ENCODE results near the gene BIN1. TPM values are rescaled to one million over a fixed set of nuclear protein-coding genes. Genes with fewer than 3 reads are reported as not detected.

Gene BIN1
- total RNA-seq, 1 experiment from 2014 or later, result 87.5 TPM

- Histone ChIP-seq H3F3A (ENCODE audit: insufficient read depth, low read depth) (peaks cover 33% of the 10 kb centered on the region), H3K27ac (no peak overlapping the region), H3K4me2 (peak overlapping the region; percentile 98), H3K79me2 (ENCODE audit: low read depth) (peaks cover 71% of the 10 kb centered on the region), H4K20me1 (ENCODE audit: insufficient read depth) (0 out of 2 replicates have a peak, but pooled peaks cover 6% of the 10 kb centered on the region), H3K4me3 (no peak overlapping the region), H2AFZ (no peak overlapping the region), H3K4me1 (replicated peaks; ENCODE audit: insufficient read depth) (peaks cover 71% of the 10 kb centered on the region), H3K9me2 (ENCODE audit: insufficient read depth) (no peaks in the 10 kb centered on the region), H3K9me3 (ENCODE audit: insufficient read depth, low read depth) (no peaks in the 10 kb centered on the region), H3K27me3 (ENCODE audit: insufficient read depth, low read depth) (no peaks in the 10 kb centered on the region), H3K36me3 (ENCODE audit: low read depth) (no peaks in the 10 kb centered on the region)
- POLR2A ChIA-PET (ENCODE audit: unreplicated experiment), result no interaction called here
- no peak for TF ChIP-seq EZH2 (IDR thresholded peaks at IDR 0.05; ENCODE audit: low read depth)
- no peak for TF ChIP-seq CTCF (conservative IDR thresholded peaks at IDR 0.05)
- no TSS peak for BruUV-seq (replicated peaks)
- no peak for DNase-seq
- intact Hi-C loops (cut with micrococcal nuclease; ENCODE audit: unreplicated experiment), result no loop called here
- CTCF ChIA-PET, result interaction anchor here (1.0 kb wide), 1 partner anchor 15 kb away, joined by 4 read pairs; no protein-coding TSS in a partner anchor
Measured at GRCh38 chr2:127104166-127104660, 2.7 kb downstream of the BIN1 start.

GRCh38 chr2:127103243-127104165 lies 3.5 kb downstream of the BIN1 start:
- no TSS peak for BruUV-seq (replicated peaks)
- ChIA-PET CTCF (no interaction called here), POLR2A (ENCODE audit: unreplicated experiment) (no interaction called here)
- no peaks in the 10 kb centered on the region for H3K9me2 ChIP-seq (ENCODE audit: insufficient read depth)
- no peaks in the 10 kb centered on the region for H3K36me3 ChIP-seq (ENCODE audit: low read depth)
- H3K4me1 ChIP-seq (replicated peaks; ENCODE audit: insufficient read depth), result peaks cover 68% of the 10 kb centered on the region
- no peak for DNase-seq
- H3K4me3 ChIP-seq, result no peak overlapping the region
- no peak overlapping the region for H2AFZ ChIP-seq
- peaks cover 33% of the 10 kb centered on the region for H3F3A ChIP-seq (ENCODE audit: insufficient read depth, low read depth)
- H3K79me2 ChIP-seq (ENCODE audit: low read depth), result peaks cover 78% of the 10 kb centered on the region
- H3K4me2 ChIP-seq, result peak overlapping the region; percentile 98; the same call in 1 of the 2 replicates
- H3K27ac ChIP-seq, result no peak overlapping the region
- no peaks in the 10 kb centered on the region for H3K27me3 ChIP-seq (ENCODE audit: insufficient read depth, low read depth)
- 0 out of 2 replicates have a peak, but pooled peaks cover 6% of the 10 kb centered on the region for H4K20me1 ChIP-seq (ENCODE audit: insufficient read depth)
- intact Hi-C loops (cut with micrococcal nuclease; ENCODE audit: unreplicated experiment), result no loop called here
- no peaks in the 10 kb centered on the region for H3K9me3 ChIP-seq (ENCODE audit: insufficient read depth, low read depth)
- TF ChIP-seq EZH2 (IDR thresholded peaks at IDR 0.05; ENCODE audit: low read depth) (no peak), CTCF (conservative IDR thresholded peaks at IDR 0.05) (no peak)

DNA sequence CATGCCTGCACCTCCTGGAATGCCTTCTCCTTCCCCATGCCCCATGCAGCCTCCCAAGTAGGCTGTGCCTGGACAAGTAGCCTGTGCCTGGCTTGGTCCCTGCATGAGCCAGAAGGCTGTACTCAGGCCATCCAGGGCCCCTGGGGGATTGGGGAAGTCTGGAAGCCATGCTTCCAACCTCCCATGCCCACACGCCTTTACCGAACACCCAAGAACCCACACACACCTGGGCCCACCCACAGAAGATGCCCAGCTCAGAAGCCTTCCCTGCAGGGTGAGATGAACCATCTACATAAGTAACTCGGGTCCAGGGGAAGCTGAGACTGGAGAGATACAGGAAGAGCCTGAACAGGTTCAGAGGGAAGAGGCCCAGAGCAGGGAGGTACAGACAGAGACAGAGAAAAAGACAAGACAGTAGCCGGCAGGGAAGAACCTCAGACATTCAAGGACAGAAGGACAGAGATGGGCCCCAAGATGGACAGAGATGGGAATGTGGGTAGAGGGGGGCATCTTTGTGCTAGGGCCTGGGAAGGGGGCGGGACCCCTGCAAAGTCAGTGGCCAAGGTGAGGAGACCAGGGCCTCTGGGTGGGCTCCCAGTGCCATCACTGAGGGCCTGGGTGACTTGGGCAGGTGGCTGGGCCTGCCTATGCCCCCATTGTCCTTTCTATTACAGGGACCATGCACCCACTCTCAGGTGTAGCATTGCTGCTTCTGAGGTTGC lies 4.3 kb downstream of the BIN1 start:
- ChIA-PET POLR2A (ENCODE audit: unreplicated experiment) (no interaction called here), CTCF (no interaction called here)
- Histone ChIP-seq H3K4me2 (0 out of 2 replicates have a peak overlapping the region, but pooled peaks have one; percentile 0), H3K27ac (no peak overlapping the region), H3K36me3 (ENCODE audit: low read depth) (no peaks in the 10 kb centered on the region), H4K20me1 (ENCODE audit: insufficient read depth) (0 out of 2 replicates have a peak, but pooled peaks cover 6% of the 10 kb centered on the region), H3F3A (ENCODE audit: insufficient read depth, low read depth) (peaks cover 26% of the 10 kb centered on the region), H3K79me2 (ENCODE audit: low read depth) (peaks cover 86% of the 10 kb centered on the region), H3K9me3 (ENCODE audit: insufficient read depth, low read depth) (no peaks in the 10 kb centered on the region), H2AFZ (no peak overlapping the region), H3K4me3 (no peak overlapping the region), H3K27me3 (ENCODE audit: insufficient read depth, low read depth) (no peaks in the 10 kb centered on the region), H3K4me1 (replicated peaks; ENCODE audit: insufficient read depth) (peaks cover 60% of the 10 kb centered on the region), H3K9me2 (ENCODE audit: insufficient read depth) (no peaks in the 10 kb centered on the region)
- TF ChIP-seq CTCF (conservative IDR thresholded peaks at IDR 0.05) (no peak), EZH2 (IDR thresholded peaks at IDR 0.05; ENCODE audit: low read depth) (no peak)
- intact Hi-C loops (cut with micrococcal nuclease; ENCODE audit: unreplicated experiment), result no loop called here
- no TSS peak for BruUV-seq (replicated peaks)
- DNase-seq, result no peak

All from PC-9 (cell line).